Glutamatergic neuron (in vitro differentiated cells): ENCODE measurements around the gene TTBK1. TPM values are rescaled to one million over a fixed set of nuclear protein-coding genes. Genes with fewer than 3 reads are reported as not detected.

ENCODE experiments used
- DNase-seq: peaks from one replicate; pipeline ENCODE4 v3.0.0; 2022
- H3K27ac Mint-ChIP-seq: one replicate; pipeline ENCODE4 v1.8.0; 2020; ENCODE audit warnings: mild to moderate bottlenecking, mixed read lengths, inconsistent platforms; ENCODE audit not compliant: unreplicated experiment
- H3K27me3 Mint-ChIP-seq: one replicate; pipeline ENCODE4 v1.8.0; 2020; ENCODE audit warnings: mild to moderate bottlenecking, moderate library complexity, mixed read lengths, inconsistent platforms; ENCODE audit not compliant: unreplicated experiment
- H3K36me3 Mint-ChIP-seq: one replicate; pipeline ENCODE4 v1.8.0; 2020; ENCODE audit warnings: mild to moderate bottlenecking, mixed read lengths, inconsistent platforms; ENCODE audit not compliant: unreplicated experiment
- H3K4me1 Mint-ChIP-seq: one replicate; pipeline ENCODE4 v1.8.0; 2020; ENCODE audit warnings: mild to moderate bottlenecking, low read depth, mixed read lengths, inconsistent platforms; ENCODE audit not compliant: unreplicated experiment
- H3K4me3 Mint-ChIP-seq: one replicate; pipeline ENCODE4 v1.8.0; 2020; ENCODE audit warnings: mild to moderate bottlenecking, mixed read lengths, inconsistent platforms; ENCODE audit not compliant: unreplicated experiment
- H3K9me3 Mint-ChIP-seq: one replicate; pipeline ENCODE4 v1.8.0; 2020; ENCODE audit warnings: mild to moderate bottlenecking, moderate library complexity, mixed read lengths, inconsistent platforms; ENCODE audit not compliant: unreplicated experiment
- total RNA-seq: library from RNA; stranded (reverse); fragmentation: NEBNext Ultra II Directional; extraction: Animal tissue kit (Norgen Biotek cat#: 25700); gene quantifications from one replicate; pipeline ENCODE4 v1.2.1, GENCODE V29; 2021; ENCODE audit not compliant: unreplicated experiment
- TF ChIP-seq, protein P1 (sequence below): fragments of 200-600 bp; sonication (generic); IDR thresholded peaks from one replicate; pipeline ENCODE4 v1.5.0; 2021; ENCODE audit not compliant: partially characterized antibody, unreplicated experiment

The TTBK1 gene
- total RNA-seq, 1 donor from 2014 or later = 47.3 TPM

DNA sequence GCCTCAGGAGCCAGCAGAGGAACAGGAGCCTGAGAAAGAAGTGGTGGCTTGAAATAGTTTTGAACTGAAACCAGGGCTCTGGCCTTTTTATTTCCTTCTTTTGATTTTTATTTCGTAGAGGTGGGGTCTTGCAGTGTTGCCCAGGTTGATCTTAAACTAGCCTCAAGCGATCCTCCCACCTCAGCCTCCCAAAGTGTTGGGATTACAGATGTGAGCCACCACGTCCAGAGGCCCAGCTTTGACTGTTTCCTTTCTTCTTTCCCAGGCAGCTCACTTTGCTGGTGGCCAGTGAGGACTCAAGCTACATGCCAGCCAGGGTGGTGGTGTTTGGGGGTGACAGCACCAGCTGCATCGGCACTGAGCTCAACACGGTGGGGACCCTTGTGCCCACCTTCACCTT is 40.8 kb upstream of the TTBK1 start:
- DNase-seq = no peak
- Mint-ChIP-seq H3K4me1 (peaks cover 3% of the 10 kb centered on the region), H3K27ac (no peak overlapping the region), H3K27me3 (peaks cover 4% of the 10 kb centered on the region), H3K36me3 (peaks cover 17% of the 10 kb centered on the region), H3K9me3 (peaks cover 2% of the 10 kb centered on the region), H3K4me3 (no peak overlapping the region)
- TF ChIP-seq, protein P1, sequence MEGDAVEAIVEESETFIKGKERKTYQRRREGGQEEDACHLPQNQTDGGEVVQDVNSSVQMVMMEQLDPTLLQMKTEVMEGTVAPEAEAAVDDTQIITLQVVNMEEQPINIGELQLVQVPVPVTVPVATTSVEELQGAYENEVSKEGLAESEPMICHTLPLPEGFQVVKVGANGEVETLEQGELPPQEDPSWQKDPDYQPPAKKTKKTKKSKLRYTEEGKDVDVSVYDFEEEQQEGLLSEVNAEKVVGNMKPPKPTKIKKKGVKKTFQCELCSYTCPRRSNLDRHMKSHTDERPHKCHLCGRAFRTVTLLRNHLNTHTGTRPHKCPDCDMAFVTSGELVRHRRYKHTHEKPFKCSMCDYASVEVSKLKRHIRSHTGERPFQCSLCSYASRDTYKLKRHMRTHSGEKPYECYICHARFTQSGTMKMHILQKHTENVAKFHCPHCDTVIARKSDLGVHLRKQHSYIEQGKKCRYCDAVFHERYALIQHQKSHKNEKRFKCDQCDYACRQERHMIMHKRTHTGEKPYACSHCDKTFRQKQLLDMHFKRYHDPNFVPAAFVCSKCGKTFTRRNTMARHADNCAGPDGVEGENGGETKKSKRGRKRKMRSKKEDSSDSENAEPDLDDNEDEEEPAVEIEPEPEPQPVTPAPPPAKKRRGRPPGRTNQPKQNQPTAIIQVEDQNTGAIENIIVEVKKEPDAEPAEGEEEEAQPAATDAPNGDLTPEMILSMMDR = no peak

DNA sequence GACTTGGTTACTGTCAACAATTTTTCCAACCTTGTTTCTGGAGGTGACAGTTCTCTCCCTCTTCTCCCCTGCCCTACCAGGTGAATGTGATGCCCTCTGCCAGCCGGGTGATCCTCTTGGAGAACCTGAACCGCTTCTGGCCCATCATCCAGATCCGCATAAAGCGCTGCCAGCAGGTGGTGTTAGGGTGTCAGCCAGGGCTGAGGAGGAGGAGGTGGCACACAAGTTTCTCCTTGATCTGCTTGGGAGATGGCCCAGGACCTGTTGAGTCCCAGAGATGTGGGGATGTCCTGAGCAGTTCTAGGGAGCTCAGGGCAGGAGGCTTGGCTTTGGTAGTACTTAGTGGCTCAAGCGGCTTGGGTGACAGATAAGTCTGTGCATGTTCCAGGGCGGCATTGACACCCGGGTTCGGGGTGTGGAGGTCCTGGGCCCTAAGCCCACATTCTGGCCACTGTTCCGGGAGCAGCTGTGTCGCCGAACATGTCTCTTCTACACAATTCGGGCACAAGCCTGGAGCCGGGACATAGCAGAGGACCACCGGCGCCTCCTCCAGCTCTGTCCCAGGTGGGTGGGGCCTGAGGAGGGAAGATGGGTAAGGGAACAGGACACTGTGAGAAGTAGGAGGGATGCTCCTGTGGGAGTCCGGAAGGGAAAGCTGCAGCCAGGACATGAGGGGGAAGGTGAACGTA is 40.1 kb upstream of the TTBK1 start:
- no peak overlapping the region for H3K4me3 Mint-ChIP-seq
- TF ChIP-seq, protein P1 = no peak
- peaks cover 17% of the 10 kb centered on the region for H3K36me3 Mint-ChIP-seq
- peaks cover 2% of the 10 kb centered on the region for H3K9me3 Mint-ChIP-seq
- H3K4me1 Mint-ChIP-seq = peaks cover 3% of the 10 kb centered on the region
- H3K27ac Mint-ChIP-seq = no peak overlapping the region
- H3K27me3 Mint-ChIP-seq = peaks cover 4% of the 10 kb centered on the region
- DNase-seq = no peak

DNA sequence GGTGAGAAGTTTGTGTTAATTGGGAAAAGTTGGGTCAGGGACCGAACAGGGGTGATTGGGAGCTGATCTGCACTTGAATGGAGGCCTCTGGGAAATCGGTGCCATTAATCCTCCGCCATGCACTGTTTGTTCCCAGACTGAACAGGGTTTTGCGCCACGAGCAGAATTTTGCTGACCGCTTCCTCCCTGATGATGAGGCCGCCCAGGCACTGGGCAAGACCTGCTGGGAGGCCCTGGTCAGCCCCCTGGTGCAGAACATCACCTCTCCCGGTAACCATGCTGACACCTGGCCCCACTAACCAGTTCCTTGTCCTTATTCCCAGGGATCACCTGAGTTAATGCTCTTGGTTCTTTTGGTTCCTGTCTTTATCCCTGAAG is 39.6 kb upstream of the TTBK1 start:
- Mint-ChIP-seq H3K4me1 (peaks cover 3% of the 10 kb centered on the region), H3K36me3 (peaks cover 17% of the 10 kb centered on the region)

DNA sequence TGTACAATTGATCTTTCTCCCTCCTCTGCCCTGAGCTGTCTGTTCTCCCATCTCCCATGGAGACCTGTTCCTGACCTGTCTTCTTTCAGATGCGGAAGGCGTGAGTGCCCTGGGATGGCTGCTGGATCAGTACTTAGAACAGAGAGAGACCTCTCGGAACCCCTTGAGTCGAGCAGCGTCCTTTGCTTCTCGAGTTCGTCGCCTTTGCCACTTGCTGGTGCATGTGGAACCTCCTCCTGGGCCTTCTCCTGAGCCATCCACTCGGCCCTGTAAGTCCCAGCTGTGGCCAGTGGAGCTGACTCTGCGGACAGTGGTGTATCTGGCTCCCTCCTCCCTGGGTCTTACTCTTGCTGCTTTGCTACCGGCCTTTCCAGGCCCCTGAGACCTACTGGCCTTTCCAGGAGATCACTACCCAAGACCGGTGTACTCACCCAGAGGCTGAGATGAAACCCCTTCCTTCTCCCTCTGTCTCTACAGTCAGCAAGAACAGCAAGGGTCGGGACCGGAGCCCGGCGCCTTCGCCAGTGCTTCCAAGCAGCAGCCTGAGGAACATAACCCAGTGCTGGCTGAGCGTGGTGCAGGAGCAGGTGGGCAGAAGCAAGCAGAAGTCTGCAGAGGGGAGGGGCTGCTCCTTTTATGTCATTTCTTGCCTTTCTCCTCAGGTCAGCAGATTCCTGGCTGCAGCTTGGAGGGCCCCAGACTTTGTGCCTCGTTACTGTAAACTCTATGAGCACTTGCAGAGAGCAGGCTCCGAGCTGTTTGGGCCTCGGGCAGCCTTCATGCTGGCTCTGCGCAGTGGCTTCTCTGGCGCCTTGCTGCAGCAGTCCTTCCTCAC is 38.8 kb upstream of the TTBK1 start:
- Mint-ChIP-seq H3K27ac (no peak overlapping the region), H3K27me3 (peaks cover 4% of the 10 kb centered on the region), H3K4me1 (peaks cover 3% of the 10 kb centered on the region), H3K9me3 (peaks cover 2% of the 10 kb centered on the region), H3K36me3 (peaks cover 17% of the 10 kb centered on the region), H3K4me3 (no peak overlapping the region)
- TF ChIP-seq, protein P1 = no peak
- DNase-seq = no peak

More for the DNA sequence above, 39.6 kb upstream of the TTBK1 start:
- Mint-ChIP-seq H3K27me3 (peaks cover 4% of the 10 kb centered on the region), H3K9me3 (peaks cover 2% of the 10 kb centered on the region), H3K27ac (peak overlapping the region; percentile 12), H3K4me3 (no peak overlapping the region)
- TF ChIP-seq, protein P1 = no peak
- DNase-seq = no peak

DNA sequence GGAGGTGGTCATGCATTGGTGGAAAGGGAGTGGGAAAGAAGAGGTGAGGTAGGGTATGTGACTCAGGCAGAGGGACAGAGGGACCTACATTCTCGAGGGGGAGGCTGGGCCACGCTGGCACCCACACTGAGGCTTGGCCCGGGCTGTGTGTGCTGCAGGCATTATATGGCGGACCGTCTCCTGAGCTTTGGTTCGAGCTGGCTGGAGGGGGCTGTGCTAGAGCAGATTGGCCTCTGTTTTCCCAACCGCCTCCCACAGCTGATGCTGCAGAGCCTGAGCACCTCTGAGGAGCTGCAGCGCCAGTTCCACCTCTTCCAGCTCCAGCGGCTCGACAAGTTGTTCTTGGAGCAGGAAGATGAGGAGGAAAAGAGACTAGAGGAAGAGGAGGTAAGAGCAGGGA is 37.4 kb upstream of the TTBK1 start:
- Mint-ChIP-seq H3K9me3 (peaks cover 2% of the 10 kb centered on the region), H3K4me3 (no peak overlapping the region), H3K36me3 (peaks cover 14% of the 10 kb centered on the region), H3K27me3 (peaks cover 4% of the 10 kb centered on the region), H3K27ac (no peak overlapping the region), H3K4me1 (peaks cover 3% of the 10 kb centered on the region)
- no peak for DNase-seq
- TF ChIP-seq, protein P1 = no peak
